OCI-M2 (cell line): ENCODE measurements around the gene CSH2.
"Not testable (repeated sequence)": the region's sequence is repeated elsewhere in the genome, so short reads cannot be mapped to it uniquely, and the experiment has no call there.

Source experiments
- DNase-seq: peaks from one replicate; lab custom pipeline; 2025; ENCODE audit not compliant: unreplicated experiment; lab: John Stamatoyannopoulos, UW

The CSH2 gene

GRCh38 chr17:63873577-63873976 is at the start of gene CSH2:
Gene CSH2 (minus strand): TSS chr17:63873677. CDS start chr17:63873614, 63 bp downstream.
- DNase-seq: not testable (repeated sequence)

GRCh38 chr17:63922402-63922801 is 48.9 kb upstream of the CSH2 start:
- not testable (repeated sequence) for DNase-seq

- DNase-seq: not testable (repeated sequence)
Measured at GRCh38 chr17:63920779-63921178, 47.3 kb upstream of the CSH2 start.

- DNase-seq: not testable (repeated sequence)
Measured at GRCh38 chr17:63920050-63920449, 46.6 kb upstream of the CSH2 start.

- no peak for DNase-seq
Measured at GRCh38 chr17:63919311-63919723, 45.8 kb upstream of the CSH2 start.

GRCh38 chr17:63918789-63919305 is 45.4 kb upstream of the CSH2 start, which contains the start of gene GH1:
Gene GH1 (minus strand): TSS chr17:63918839. CDS start chr17:63918776, 63 bp downstream.
- DNase-seq: not testable (repeated sequence)

- DNase-seq: no peak
Measured at GRCh38 chr17:63918305-63918704, 44.8 kb upstream of the CSH2 start.

- DNase-seq: no peak
Measured at GRCh38 chr17:63917646-63918045, 44.2 kb upstream of the CSH2 start.

- not testable (repeated sequence) for DNase-seq
Measured at GRCh38 chr17:63917206-63917605, 43.7 kb upstream of the CSH2 start.

- no peak for DNase-seq
Measured at GRCh38 chr17:63916566-63917185, 43.2 kb upstream of the CSH2 start.

- not testable (repeated sequence) for DNase-seq
Measured at GRCh38 chr17:63915753-63916152, 42.3 kb upstream of the CSH2 start.

GRCh38 chr17:63914471-63914870 is 41.0 kb upstream of the CSH2 start:
- DNase-seq: no peak

GRCh38 chr17:63911657-63912100 is 38.2 kb upstream of the CSH2 start:
- no peak for DNase-seq

GRCh38 chr17:63911041-63911635 is 37.7 kb upstream of the CSH2 start, which contains the start of gene CSHL1:
Gene CSHL1 (minus strand): TSS chr17:63911258. CDS start chr17:63911196, 62 bp downstream.
- DNase-seq: no peak

- no peak for DNase-seq
Measured at GRCh38 chr17:63910096-63910495, 36.6 kb upstream of the CSH2 start.

GRCh38 chr17:63909586-63909985 is 36.1 kb upstream of the CSH2 start:
- DNase-seq: not testable (repeated sequence)

- not testable (repeated sequence) for DNase-seq
Measured at GRCh38 chr17:63907161-63907778, 33.8 kb upstream of the CSH2 start.

- not testable (repeated sequence) for DNase-seq
Measured at GRCh38 chr17:63904796-63905195, 31.3 kb upstream of the CSH2 start.

- not testable (repeated sequence) for DNase-seq
Measured at GRCh38 chr17:63903787-63904201, 30.3 kb upstream of the CSH2 start.

- DNase-seq: not testable (repeated sequence)
Measured at GRCh38 chr17:63901971-63902370, 28.5 kb upstream of the CSH2 start.

GRCh38 chr17:63898899-63899798 is 25.7 kb upstream of the CSH2 start:
- not testable (repeated sequence) for DNase-seq
